ENCODE results near the gene SLC25A10. TPM values are rescaled to one million over a fixed set of nuclear protein-coding genes. Genes with fewer than 3 reads are reported as not detected.

The SLC25A10 gene
- total and polyA plus RNA-seq, 2 of the 8 experiments (the other 6 are each of a cell fraction or from before 2014, with no cell fraction given): 22.2 to 43.0 TPM

GRCh38 chr17:81710514-81711308 is 1.4 kb upstream of the SLC25A10 start:
- Histone ChIP-seq H4K20me1 (replicated peaks in 1 of 2; ENCODE audit: control insufficient read depth in 1 of 2, insufficient read depth in 2 of 2, low read length in 2 of 2) (peaks cover 5 to 16% of the 10 kb centered on the region in 2 experiments), H2AFZ (ENCODE audit: low read length) (no peak overlapping the region), H3K23ac (ENCODE audit: insufficient read length) (no peak overlapping the region), H2BK120ac (replicated peaks; ENCODE audit: low read depth, low read length) (peak overlapping the region; percentile 18), H4K91ac (replicated peaks; ENCODE audit: insufficient read length, low read length) (peak overlapping the region; percentile 61), H2BK15ac (ENCODE audit: low read length) (peak overlapping the region; percentile 84), H3K36me3 (ENCODE audit: control insufficient read depth in 2 of 4, insufficient read depth in 4 of 4, low read length in 3 of 4) (peaks cover 14 to 21% (median 17%) of the 10 kb centered on the region in 4 experiments), H2BK20ac (ENCODE audit: low read length) (no peak overlapping the region), H3K4ac (replicated peaks; ENCODE audit: insufficient read length, low read depth, low read length) (peak overlapping the region; percentile 24), H3K4me1 (replicated peaks in 1 of 4; ENCODE audit: control insufficient read depth in 3 of 4, insufficient read depth in 4 of 4, low read length in 3 of 4) (peaks cover 0 to 24% (median 18%) of the 10 kb centered on the region in 4 experiments; a peak in 5 of 7 replicates), H2AK5ac (ENCODE audit: low read depth, low read length) (0 out of 2 replicates have a peak overlapping the region, but pooled peaks have one; percentile 10), H3K79me1 (ENCODE audit: low read depth, low read length) (peaks cover 10% of the 10 kb centered on the region), H3K9ac (replicated peaks in 1 of 4; ENCODE audit: extremely low read depth in 1 of 4, low read depth in 3 of 4, low read length in 3 of 4) (peak overlapping the region in 2 of 4 experiments; percentile 2 to 35; a peak in 3 of 7 replicates), H2BK12ac (ENCODE audit: low read depth, low read length) (peak overlapping the region; percentile 78), H3K27me3 (replicated peaks in 1 of 4; ENCODE audit: control insufficient read depth in 3 of 4, extremely low read depth in 1 of 4, insufficient read depth in 3 of 4, low read length in 3 of 4) (no peaks in the 10 kb centered on the region; a peak in 2 of 7 replicates), H3K79me2 (ENCODE audit: control insufficient read depth in 1 of 2, insufficient read depth in 2 of 2, low read length in 2 of 2) (peaks cover 0 to 8% of the 10 kb centered on the region in 2 experiments; a peak in 1 of 4 replicates), H4K5ac (ENCODE audit: insufficient read length, low read depth, low read length) (peak overlapping the region; percentile 16), H3K23me2 (ENCODE audit: low read depth, low read length) (peaks cover 20% of the 10 kb centered on the region), H3K56ac (replicated peaks; ENCODE audit: insufficient read length, low read depth, low read length) (no peak overlapping the region), H3K9me3 (ENCODE audit: insufficient read depth in 2 of 2, low read depth in 1 of 2, low read length in 1 of 2) (no peaks in the 10 kb centered on the region), H3K4me2 (ENCODE audit: insufficient read depth in 1 of 2, low read depth in 2 of 2, low read length in 2 of 2) (peak overlapping the region; percentile 87 to 96), H4K8ac (ENCODE audit: extremely low read depth, insufficient read depth, low read length) (peak overlapping the region; percentile 72), H3K4me3 (ENCODE audit: extremely low read depth in 1 of 4, insufficient read depth in 2 of 4, low read depth in 3 of 4, low read length in 4 of 4) (peak overlapping the region; percentile 43 to 86 (median 60); a peak in 7 of 8 replicates), H3K27ac (ENCODE audit: low read depth, low read length) (no peak overlapping the region), H3K18ac (ENCODE audit: extremely low read depth, low read length) (peak overlapping the region; percentile 97), H2BK5ac (ENCODE audit: low read depth, low read length) (peak overlapping the region; percentile 54; the same call in 1 of the 2 replicates), H3K14ac (ENCODE audit: insufficient read length) (no peak overlapping the region)
- ChIA-PET CTCF (ENCODE audit: partially characterized antibody) (interaction anchor here (0.6 to 1.5 kb wide), 3 partner anchors 20 to 35 kb away, joined by 3 to 6 read pairs (median 5); no protein-coding TSS in a partner anchor), POLR2A (ENCODE audit: partially characterized antibody) (interaction anchor here (0.7 to 25.9 kb wide), 7 partner anchors 2 to 217 kb away, joined by 3 to 436 read pairs (median 7); partner anchors contain the start of genes ARL16, HGS, MCRIP1 and MRPL12)
- DNase-seq (ENCODE audit: low read depth in 1 of 2, low spot score in 2 of 2) (peak in 1 of 2 experiments; percentile 77), FAIRE-seq (no peak)
- 0 out of 4 replicates have a peak, but pooled peaks of 1 of the 2 experiments have one; percentile 4 for TF ChIP-seq SIN3A (conservative IDR thresholded peaks at IDR 0.05 in 1 of 2, IDR thresholded peaks at IDR 0.05 in 1 of 2; ENCODE audit: low read depth in 1 of 2, low read length in 2 of 2)
- TF ChIP-seq TAF7 (optimal IDR thresholded peaks at IDR 0.05; ENCODE audit: borderline replicate concordance, low read depth, low read length): peak; percentile 13
- no peak for TF ChIP-seq MAFK (IDR thresholded peaks at IDR 0.05; ENCODE audit: low read depth, low read length)
- no peak for TF ChIP-seq CHD1 (IDR thresholded peaks at IDR 0.05; ENCODE audit: low read depth, low read length)
- peak; percentile 9; the same call in 1 of the 2 replicates for TF ChIP-seq ATF2 (IDR thresholded peaks at IDR 0.05; ENCODE audit: low read length)
- peak in 1 of 2 experiments; percentile 27; a peak in 1 of 3 replicates for TF ChIP-seq POLR2A (IDR thresholded peaks at IDR 0.05; ENCODE audit: control extremely low read depth in 1 of 2, low read depth in 2 of 2, low read length in 2 of 2)
- TF ChIP-seq POLR2AphosphoS5 (IDR thresholded peaks at IDR 0.05; ENCODE audit: low read depth, low read length): peak; percentile 20; the same call in 1 of the 2 replicates
- 13% methylated on average over 29 of the region's 29 CpGs; no CpG with 5 or more reads in 1 of the 2 experiments for WGBS, 2 experiments (ENCODE audit: extremely low coverage in 1 of 2, insufficient coverage in 1 of 2, insufficient read length in 1 of 2, insufficient replicate concordance in 2 of 2, low coverage in 1 of 2, low lambda C conversion rate in 2 of 2, missing lambda C conversion rate in 1 of 2)

Data from H1 (cell line).